H9 (cell line): ENCODE data around the gene RNASET2. TPM values are rescaled to one million over a fixed set of nuclear protein-coding genes. Genes with fewer than 3 reads are reported as not detected.

Experiments used
- DNase-seq: peaks from one replicate; pipeline ENCODE4 v3.0.0-alpha.2; 2017
- H2AFZ ChIP-seq: one replicate; pipeline ENCODE4 v1.6.1; 2013; ENCODE audit warnings: mild to moderate bottlenecking, low read length, control low read depth, moderate library complexity
- H2AK5ac ChIP-seq: 2 replicates; pipeline ENCODE4 v1.6.1; 2013; ENCODE audit warnings: low read length, control low read depth, mixed read lengths; ENCODE audit not compliant: insufficient read length
- H2BK120ac ChIP-seq: one replicate; pipeline ENCODE4 v1.6.1; 2013; ENCODE audit warnings: low read depth, mild to moderate bottlenecking, low read length, control low read depth, inconsistent platforms; ENCODE audit not compliant: poor library complexity, severe bottlenecking
- H2BK12ac ChIP-seq: 2 replicates; pipeline ENCODE4 v1.6.1; 2013; ENCODE audit warnings: low read length, control low read depth, mixed read lengths, low read depth; ENCODE audit not compliant: insufficient read length
- H2BK15ac ChIP-seq: 2 replicates; pipeline ENCODE4 v1.6.1; 2013; ENCODE audit warnings: low read depth, low read length, control low read depth
- H2BK20ac ChIP-seq: one replicate; pipeline ENCODE4 v1.6.1; 2013; ENCODE audit warnings: low read depth, mild to moderate bottlenecking, low read length, control low read depth, inconsistent platforms; ENCODE audit not compliant: poor library complexity, severe bottlenecking
- H2BK5ac ChIP-seq: 2 replicates; pipeline ENCODE4 v1.6.1; 2013; ENCODE audit warnings: low read length, control low read depth, mixed read lengths; ENCODE audit not compliant: insufficient read length
- H3K14ac ChIP-seq: 2 replicates; pipeline ENCODE4 v1.6.1; 2013; ENCODE audit warnings: low read length, control low read depth; ENCODE audit not compliant: insufficient read depth
- H3K18ac ChIP-seq: 2 replicates; pipeline ENCODE4 v1.6.1; 2013; ENCODE audit warnings: low read depth, mild to moderate bottlenecking, mixed read lengths, low read length, control low read depth; ENCODE audit not compliant: insufficient read length
- H3K23ac ChIP-seq: 2 replicates; pipeline ENCODE4 v1.6.1; 2013; ENCODE audit warnings: low read length, control low read depth, mixed read lengths, low read depth; ENCODE audit not compliant: insufficient read length
- H3K23me2 ChIP-seq: 2 replicates; pipeline ENCODE4 v1.6.1; 2013; ENCODE audit warnings: low read depth, mild to moderate bottlenecking, mixed read lengths, low read length, control low read depth; ENCODE audit not compliant: insufficient read length, poor library complexity, severe bottlenecking
- H3K27ac ChIP-seq: 2 replicates; pipeline ENCODE4 v1.5.1; 2013; ENCODE audit warnings: low read length, control low read depth, mixed read lengths, low read depth; ENCODE audit not compliant: insufficient read length
- H3K27me3 ChIP-seq: 2 replicates; pipeline ENCODE4 v1.6.1; 2013; ENCODE audit warnings: low read length, control low read depth, inconsistent platforms; ENCODE audit not compliant: insufficient read depth
- H3K4ac ChIP-seq: 2 replicates; pipeline ENCODE4 v1.6.1; 2013; ENCODE audit warnings: low read depth, mild to moderate bottlenecking, control low read depth, inconsistent platforms, low read length, moderate library complexity
- H3K4me1 ChIP-seq: 2 replicates; pipeline ENCODE4 v1.6.1; 2013; ENCODE audit warnings: low read length, control low read depth, inconsistent platforms; ENCODE audit not compliant: insufficient read depth
- H3K4me2 ChIP-seq: 2 replicates; pipeline ENCODE4 v1.6.1; 2013; ENCODE audit warnings: low read length, control low read depth, mixed read lengths; ENCODE audit not compliant: insufficient read length, insufficient read depth
- H3K56ac ChIP-seq: 2 replicates; pipeline ENCODE4 v1.6.1; 2013; ENCODE audit warnings: low read depth, mild to moderate bottlenecking, mixed read lengths, low read length, control low read depth; ENCODE audit not compliant: insufficient read length
- H3K79me1 ChIP-seq: 2 replicates; pipeline ENCODE4 v1.6.1; 2013; ENCODE audit warnings: low read depth, mild to moderate bottlenecking, moderate library complexity, low read length, control low read depth, inconsistent platforms; ENCODE audit not compliant: insufficient read depth, poor library complexity, severe bottlenecking
- H3K79me2 ChIP-seq: 2 replicates; pipeline ENCODE4 v1.6.1; 2013; ENCODE audit warnings: low read length, control low read depth, inconsistent platforms; ENCODE audit not compliant: insufficient read depth
- H3K9ac ChIP-seq: 2 replicates; pipeline ENCODE4 v1.6.1; 2013; ENCODE audit warnings: low read length, control low read depth, mixed read lengths; ENCODE audit not compliant: insufficient read length; ENCODE audit errors: extremely low read depth
- H3K9me3 ChIP-seq: one replicate; pipeline ENCODE4 v1.6.1; 2013; ENCODE audit warnings: low read depth, low read length, inconsistent platforms; ENCODE audit not compliant: control insufficient read depth
- H3T11ph ChIP-seq: one replicate; pipeline ENCODE4 v1.6.1; 2013; ENCODE audit warnings: mild to moderate bottlenecking, low read length, control low read depth, inconsistent platforms
- H4K20me1 ChIP-seq: one replicate; pipeline ENCODE4 v1.6.1; 2013; ENCODE audit not compliant: control insufficient read depth, insufficient read length, insufficient read depth
- H4K5ac ChIP-seq: 2 replicates; pipeline ENCODE4 v1.6.1; 2013; ENCODE audit warnings: low read depth, mild to moderate bottlenecking, mixed read lengths, low read length, control low read depth; ENCODE audit not compliant: insufficient read length
- H4K8ac ChIP-seq: replicated peaks from 2 replicates; pipeline ENCODE4 v1.6.1; 2013; ENCODE audit warnings: low read length, control low read depth, mixed read lengths, low read depth; ENCODE audit not compliant: insufficient read length
- H4K91ac ChIP-seq: 2 replicates; pipeline ENCODE4 v1.6.1; 2013; ENCODE audit warnings: low read depth, mild to moderate bottlenecking, moderate library complexity, mixed read lengths, low read length, control low read depth; ENCODE audit not compliant: insufficient read length
- H3K27ac Mint-ChIP-seq, 3 experiments: 2 replicates in 2 of 3; 3 replicates in 1 of 3; pipeline ENCODE4 v1.8.0; 2020 to 2021; ENCODE audit warnings: mixed read lengths in 3 of 3, mild to moderate bottlenecking in 1 of 3, moderate library complexity in 1 of 3
- H3K27me3 Mint-ChIP-seq: 2 replicates; pipeline ENCODE4 v1.8.0; 2021; ENCODE audit warnings: low read depth, mild to moderate bottlenecking, moderate library complexity, mixed read lengths
- H3K36me3 Mint-ChIP-seq, 3 experiments: 2 replicates in 2 of 3; 3 replicates in 1 of 3; pipeline ENCODE4 v1.8.0; 2020 to 2021; ENCODE audit warnings: low read depth in 3 of 3, mixed read lengths in 3 of 3; ENCODE audit not compliant: insufficient read depth in 1 of 3
- H3K4me1 Mint-ChIP-seq, 2 experiments: 2 replicates each; pipeline ENCODE4 v1.8.0; 2020; ENCODE audit warnings: mixed read lengths in 2 of 2
- H3K4me3 Mint-ChIP-seq, 2 experiments: 2 replicates in 1 of 2; 3 replicates in 1 of 2; pipeline ENCODE4 v1.8.0; 2020 to 2021; ENCODE audit warnings: mild to moderate bottlenecking in 2 of 2, mixed read lengths in 2 of 2, moderate library complexity in 1 of 2
- H3K9me3 Mint-ChIP-seq, 2 experiments: 2 replicates in 1 of 2; 3 replicates in 1 of 2; pipeline ENCODE4 v1.8.0; 2020; ENCODE audit warnings: mild to moderate bottlenecking in 2 of 2, mixed read lengths in 2 of 2, moderate library complexity in 1 of 2
- CTCF ChIP-seq: fragments of 200-600 bp; sonication (generic); conservative IDR thresholded peaks from 3 replicates; pipeline ENCODE4 v1.8.0; 2021; ENCODE audit warnings: antibody characterized with exemption, mild to moderate bottlenecking
- WGBS: extraction: QIAGEN DNeasy Blood & Tissue Kit; methylation state at CpG from one replicate; pipeline ENCODE4 v1.1.7; 2013; ENCODE audit warnings: missing lambda C conversion rate, low lambda C conversion rate, mixed read lengths; ENCODE audit not compliant: insufficient read length; ENCODE audit errors: extremely low coverage; 5-methylcytosine and 5-hydroxymethylcytosine counted together
- total RNA-seq: library from RNA; stranded (reverse); gene quantifications from 2 replicates; pipeline ENCODE4 v1.2.1, GENCODE V29; 2021

Gene RNASET2
- total RNA-seq, 1 experiment from 2014 or later: 28.2 TPM

- H3K14ac ChIP-seq: no peak overlapping the region; the same call in 1 of the 2 replicates
- no peak overlapping the region for H2BK12ac ChIP-seq
- H2BK15ac ChIP-seq: no peak overlapping the region
- no CpG with 5 or more reads among the region's 61 CpGs for WGBS
- no peak overlapping the region for H3K4ac ChIP-seq
- Mint-ChIP-seq H3K36me3 (no peaks in the 10 kb centered on the region), H3K27ac (peak overlapping the region in 1 of 3 experiments; percentile 7; a peak in 1 of 7 replicates), H3K27me3 (peaks cover 38% of the 10 kb centered on the region), H3K9me3 (no peaks in the 10 kb centered on the region; a peak in 1 of 5 replicates), H3K4me1 (peaks cover 17 to 20% of the 10 kb centered on the region in 2 experiments), H3K4me3 (no peak overlapping the region)
- no peak overlapping the region for H3K9ac ChIP-seq
- TF ChIP-seq CTCF: no peak
- H2AK5ac ChIP-seq: no peak overlapping the region
- no peak overlapping the region for H2AFZ ChIP-seq
- H3K23me2 ChIP-seq: no peaks in the 10 kb centered on the region
- no peak overlapping the region for H3K23ac ChIP-seq
- no peak overlapping the region for H3K18ac ChIP-seq
- H4K5ac ChIP-seq: no peak overlapping the region
- H3K4me2 ChIP-seq: no peak overlapping the region
- no peaks in the 10 kb centered on the region; the same call in 1 of the 2 replicates for H3K4me1 ChIP-seq
- no peak overlapping the region for H3T11ph ChIP-seq
- H4K20me1 ChIP-seq: no peaks in the 10 kb centered on the region
- H2BK5ac ChIP-seq: no peak overlapping the region
- no peak for DNase-seq
- H2BK120ac ChIP-seq: no peak overlapping the region
- H3K79me1 ChIP-seq: no peaks in the 10 kb centered on the region
- H3K9me3 ChIP-seq: no peaks in the 10 kb centered on the region
- no peak overlapping the region for H2BK20ac ChIP-seq
- no peaks in the 10 kb centered on the region for H3K79me2 ChIP-seq
- H4K8ac ChIP-seq: no peak overlapping the region
- H3K27me3 ChIP-seq: no peaks in the 10 kb centered on the region
- no peak overlapping the region for H4K91ac ChIP-seq
- H3K27ac ChIP-seq: no peak overlapping the region
- no peak overlapping the region for H3K56ac ChIP-seq
These were observed 56.1 kb downstream of the RNASET2 start for GRCh38 chr6:166900130-166900708.
